ENCODE measurements around the gene RAB43.

The RAB43 gene

GRCh38 chr3:129118745-129119144 lies 2.9 kb downstream of the RAB43 start:
- H3K4me2 ChIP-seq (ENCODE audit: low read length), result peak overlapping the region; percentile 86
- H4K20me1 ChIP-seq (ENCODE audit: insufficient read depth, low read length), result no peaks in the 10 kb centered on the region
- peak overlapping the region; percentile 69 for H3K4me3 ChIP-seq (ENCODE audit: low read depth, low read length, poor library complexity, severe bottlenecking)
- H3K36me3 ChIP-seq (ENCODE audit: insufficient read depth, low read length), result peaks cover 18% of the 10 kb centered on the region; the same call in 1 of the 2 replicates
- no peak overlapping the region for H2AFZ ChIP-seq (ENCODE audit: low read length)
- peaks cover 14% of the 10 kb centered on the region for H3K79me2 ChIP-seq (ENCODE audit: insufficient read depth, low read length)
- TF ChIP-seq EZH2 (IDR thresholded peaks at IDR 0.05; ENCODE audit: borderline replicate concordance, low read length) (no peak), CTCF (IDR thresholded peaks at IDR 0.05; ENCODE audit: low read length) (no peak)
- peaks cover 53% of the 10 kb centered on the region for H3K4me1 ChIP-seq (ENCODE audit: insufficient read depth, low read length, severe bottlenecking)
- no peaks in the 10 kb centered on the region for H3F3A ChIP-seq (ENCODE audit: insufficient read depth, low read length)
- H3K27me3 ChIP-seq (ENCODE audit: insufficient read depth, low read length), result no peaks in the 10 kb centered on the region
- peak overlapping the region; percentile 86 for H3K27ac ChIP-seq (ENCODE audit: low read depth, low read length, poor library complexity, severe bottlenecking)
- no peaks in the 10 kb centered on the region for H3K9me2 ChIP-seq (ENCODE audit: low read depth, low read length)
- no peaks in the 10 kb centered on the region for H3K9me3 ChIP-seq (ENCODE audit: low read length)
- peak overlapping the region; percentile 81 for H3K9ac ChIP-seq (ENCODE audit: low read length)

- Histone ChIP-seq H3K36me3 (ENCODE audit: insufficient read depth, low read length) (peaks cover 18% of the 10 kb centered on the region; the same call in 1 of the 2 replicates), H3K79me2 (ENCODE audit: insufficient read depth, low read length) (peaks cover 14% of the 10 kb centered on the region), H3K9me2 (ENCODE audit: low read depth, low read length) (no peaks in the 10 kb centered on the region), H3K9ac (ENCODE audit: low read length) (no peak overlapping the region; the same call in 1 of the 2 replicates), H3K9me3 (ENCODE audit: low read length) (no peaks in the 10 kb centered on the region), H3F3A (ENCODE audit: insufficient read depth, low read length) (no peaks in the 10 kb centered on the region), H2AFZ (ENCODE audit: low read length) (no peak overlapping the region), H3K4me2 (ENCODE audit: low read length) (no peak overlapping the region; the same call in 1 of the 2 replicates), H3K27me3 (ENCODE audit: insufficient read depth, low read length) (no peaks in the 10 kb centered on the region), H3K4me1 (ENCODE audit: insufficient read depth, low read length, severe bottlenecking) (peaks cover 51% of the 10 kb centered on the region), H3K4me3 (ENCODE audit: low read depth, low read length, poor library complexity, severe bottlenecking) (no peak overlapping the region), H3K27ac (ENCODE audit: low read depth, low read length, poor library complexity, severe bottlenecking) (peak overlapping the region; percentile 86), H4K20me1 (ENCODE audit: insufficient read depth, low read length) (no peaks in the 10 kb centered on the region)
- TF ChIP-seq EZH2 (IDR thresholded peaks at IDR 0.05; ENCODE audit: borderline replicate concordance, low read length) (no peak), CTCF (IDR thresholded peaks at IDR 0.05; ENCODE audit: low read length) (no peak)
Observed at GRCh38 chr3:129117134-129117533, 4.5 kb downstream of the RAB43 start.

- Histone ChIP-seq H3K9ac (ENCODE audit: low read length) (no peak overlapping the region; the same call in 1 of the 2 replicates), H3K4me3 (ENCODE audit: low read depth, low read length, poor library complexity, severe bottlenecking) (no peak overlapping the region), H4K20me1 (ENCODE audit: insufficient read depth, low read length) (no peaks in the 10 kb centered on the region), H3K36me3 (ENCODE audit: insufficient read depth, low read length) (peaks cover 18% of the 10 kb centered on the region; the same call in 1 of the 2 replicates), H3K4me1 (ENCODE audit: insufficient read depth, low read length, severe bottlenecking) (peaks cover 56% of the 10 kb centered on the region), H3F3A (ENCODE audit: insufficient read depth, low read length) (no peaks in the 10 kb centered on the region), H3K4me2 (ENCODE audit: low read length) (peak overlapping the region; percentile 8; the same call in 1 of the 2 replicates), H3K9me3 (ENCODE audit: low read length) (no peaks in the 10 kb centered on the region), H3K9me2 (ENCODE audit: low read depth, low read length) (no peaks in the 10 kb centered on the region), H3K27ac (ENCODE audit: low read depth, low read length, poor library complexity, severe bottlenecking) (peak overlapping the region; percentile 86), H3K27me3 (ENCODE audit: insufficient read depth, low read length) (no peaks in the 10 kb centered on the region), H2AFZ (ENCODE audit: low read length) (no peak overlapping the region), H3K79me2 (ENCODE audit: insufficient read depth, low read length) (peaks cover 14% of the 10 kb centered on the region)
- TF ChIP-seq CTCF (IDR thresholded peaks at IDR 0.05; ENCODE audit: low read length) (no peak), EZH2 (IDR thresholded peaks at IDR 0.05; ENCODE audit: borderline replicate concordance, low read length) (no peak)
Observed at GRCh38 chr3:129116482-129116946, 5.1 kb downstream of the RAB43 start.

Measured in OCI-LY1 (cell line).